Prostate gland (tissue), 2 donors: ENCODE data around the gene TREML4.

ENCODE experiments used
- CTCF ChIP-seq, 4 experiments: fragments of 200-600 bp in 2 of 4; fragments of 450-650 bp in 2 of 4; sonication (generic) in 2 of 4; IDR thresholded peaks; 1 replicate in 3 of 4; 2 replicates in 1 of 4; pipeline ENCODE4 v1.5.1; 2016 to 2019; ENCODE audit warnings: antibody characterized with exemption in 4 of 4, mild to moderate bottlenecking in 2 of 4, moderate library complexity in 2 of 4
- POLR2A ChIP-seq: fragments of 450-650 bp; IDR thresholded peaks from one replicate; pipeline ENCODE4 v1.6.1; 2016; ENCODE audit warnings: antibody characterized with exemption, mild to moderate bottlenecking
- POLR2AphosphoS5 ChIP-seq: sonication (generic); formaldehyde crosslinking; IDR thresholded peaks from one replicate; pipeline ENCODE4 v1.6.1; 2017; ENCODE audit warnings: antibody characterized with exemption

GRCh38 chr6:41199552-41200246, 28.4 kb upstream of the TREML4 start:
- TF ChIP-seq POLR2A, result no peak
- TF ChIP-seq CTCF (IDR thresholded peaks at IDR 0.05), result no peak
- no peak for TF ChIP-seq POLR2AphosphoS5
